Measurements from ENCODE around the gene RAPGEF1.
A peak's percentile ranks its signal among the peaks of the same experiment; 100 is the strongest.

The RAPGEF1 gene

DNA sequence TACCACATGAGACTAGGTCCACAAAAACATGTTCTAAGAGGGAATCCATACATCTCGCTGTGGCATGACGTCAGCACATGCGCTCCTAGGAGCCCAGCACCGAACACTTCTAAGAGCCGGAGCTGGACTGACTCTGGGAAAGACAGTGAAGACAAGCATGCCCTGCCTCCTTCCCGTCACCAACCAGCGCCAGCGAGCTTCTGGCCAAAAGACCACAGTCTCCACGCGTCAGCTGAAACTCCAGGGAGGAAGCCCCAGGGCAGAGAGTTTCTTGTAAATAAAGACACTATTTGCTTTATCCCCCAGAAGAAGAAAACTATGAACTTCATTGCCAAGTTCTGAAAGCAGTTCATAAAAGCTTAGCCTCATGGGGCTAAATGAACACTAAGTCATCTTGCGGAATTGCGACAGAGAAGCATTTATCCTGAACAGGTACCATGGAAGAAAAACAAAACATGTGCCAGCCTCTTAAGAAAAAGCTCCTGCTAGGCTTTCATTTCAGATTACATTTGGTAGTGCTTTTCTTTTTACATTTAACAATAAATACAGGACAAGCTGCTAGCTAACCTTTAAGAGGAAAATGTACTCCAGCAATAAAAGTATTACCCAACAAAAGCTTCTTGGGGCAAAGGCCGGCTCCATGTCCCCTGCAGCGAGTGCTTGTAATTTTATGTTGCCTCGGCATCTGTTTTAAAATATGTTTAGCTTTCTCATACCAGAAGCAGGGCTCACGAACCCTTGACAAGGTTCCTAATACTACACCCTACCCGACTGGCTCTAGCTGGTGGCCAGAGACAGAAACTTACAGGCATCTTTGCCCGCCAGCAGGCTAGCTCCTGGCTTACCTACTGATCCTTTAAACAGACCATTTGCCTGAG lies 98.0 kb downstream of the RAPGEF1 start:
- no peak for DNase-seq (ENCODE audit: low spot score)

DNA sequence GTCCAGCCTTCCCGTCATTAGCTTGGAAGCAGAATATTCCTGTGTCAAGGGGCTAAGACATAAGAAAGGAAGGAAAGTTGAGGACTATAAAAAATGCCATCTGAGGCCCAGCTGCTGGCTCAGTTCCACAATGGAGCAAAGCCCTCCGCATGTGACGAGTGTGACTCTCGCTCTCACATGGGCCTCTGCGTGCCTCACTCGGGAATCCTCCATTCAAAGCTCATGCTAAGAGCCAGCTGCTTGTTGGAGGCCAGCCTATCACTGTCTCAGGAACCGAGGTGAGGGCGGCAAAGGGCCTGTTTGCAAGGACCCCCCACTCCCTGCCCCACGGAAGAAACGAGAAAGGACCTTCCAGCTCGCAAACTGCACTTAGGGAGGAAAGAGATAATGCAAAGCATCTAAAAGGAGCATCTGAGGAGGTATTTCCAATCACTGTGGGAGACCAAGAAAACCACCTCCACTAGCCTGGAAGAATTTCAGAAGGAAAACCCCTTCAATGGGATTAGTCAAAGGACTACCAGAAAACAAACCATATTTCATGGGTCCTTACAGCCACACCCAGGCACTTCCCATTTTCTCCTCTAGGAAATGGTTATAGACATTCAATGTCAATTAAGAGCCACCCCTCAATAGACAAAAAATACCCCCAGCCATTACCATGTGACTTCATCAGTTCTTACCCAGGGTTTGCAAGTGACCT lies 99.3 kb downstream of the RAPGEF1 start:
- no peak for DNase-seq (ENCODE audit: low spot score)

DNA sequence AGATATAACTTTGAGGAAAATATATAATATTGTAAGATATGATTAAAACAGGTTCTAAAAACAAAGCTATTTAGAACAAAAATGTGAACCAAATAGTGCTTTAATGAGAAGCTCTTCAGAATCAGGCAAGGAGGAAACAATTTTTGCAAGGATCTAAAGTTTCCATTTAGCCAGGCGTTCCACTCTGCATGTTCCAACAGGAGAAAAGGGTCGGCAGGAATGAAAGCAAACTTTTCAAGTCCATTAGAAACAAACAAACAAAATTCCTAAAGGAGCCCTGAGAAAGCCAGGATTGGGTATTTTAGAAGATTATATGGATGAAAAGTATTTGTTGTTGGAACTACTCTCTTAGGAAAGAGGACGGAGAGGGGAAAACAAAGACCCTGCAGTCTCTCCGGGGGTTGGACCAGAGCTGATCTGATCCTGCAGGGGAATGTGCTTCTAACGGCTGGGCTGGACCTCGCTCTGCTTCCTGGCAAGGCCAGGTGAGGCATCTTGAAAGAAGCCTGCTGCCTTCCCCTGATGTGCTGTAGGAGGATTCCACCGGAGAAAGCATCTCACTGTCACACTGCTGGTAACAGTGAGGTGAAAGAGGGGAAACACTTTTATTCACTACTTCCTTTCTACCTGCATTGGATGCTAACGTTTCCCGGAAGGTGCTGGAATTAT lies 100.0 kb downstream of the RAPGEF1 start:
- DNase-seq (ENCODE audit: low spot score): no peak

GRCh38 chr9:131636593-131636992 lies 103.3 kb downstream of the RAPGEF1 start:
- DNase-seq (ENCODE audit: low spot score): peak; percentile 15

DNA sequence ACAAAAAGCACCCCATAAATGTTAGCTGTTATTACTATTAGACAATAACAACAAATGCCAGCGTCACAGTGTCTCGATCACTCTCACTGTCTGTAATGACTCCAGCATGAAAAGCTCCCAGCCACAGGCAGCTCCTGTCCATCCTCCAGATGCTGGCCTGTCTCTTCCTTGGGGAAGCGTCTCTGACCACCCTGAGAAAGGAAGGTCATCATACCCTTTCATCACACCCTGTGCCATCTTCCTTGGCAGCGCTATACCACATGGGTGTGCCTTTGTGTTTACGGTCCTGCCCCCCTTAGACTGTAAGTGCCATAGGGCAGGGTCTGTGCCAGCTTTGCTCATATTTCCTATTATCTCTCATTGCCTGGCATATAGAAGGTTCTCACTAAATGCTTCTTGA lies 104.0 kb downstream of the RAPGEF1 start:
- peak; percentile 16 for DNase-seq (ENCODE audit: low spot score)

- no peak for DNase-seq (ENCODE audit: low spot score)
These were observed 104.6 kb downstream of the RAPGEF1 start for GRCh38 chr9:131635285-131635684.

GRCh38 chr9:131633491-131634031 lies 106.3 kb downstream of the RAPGEF1 start:
- DNase-seq (ENCODE audit: low spot score): no peak

DNA sequence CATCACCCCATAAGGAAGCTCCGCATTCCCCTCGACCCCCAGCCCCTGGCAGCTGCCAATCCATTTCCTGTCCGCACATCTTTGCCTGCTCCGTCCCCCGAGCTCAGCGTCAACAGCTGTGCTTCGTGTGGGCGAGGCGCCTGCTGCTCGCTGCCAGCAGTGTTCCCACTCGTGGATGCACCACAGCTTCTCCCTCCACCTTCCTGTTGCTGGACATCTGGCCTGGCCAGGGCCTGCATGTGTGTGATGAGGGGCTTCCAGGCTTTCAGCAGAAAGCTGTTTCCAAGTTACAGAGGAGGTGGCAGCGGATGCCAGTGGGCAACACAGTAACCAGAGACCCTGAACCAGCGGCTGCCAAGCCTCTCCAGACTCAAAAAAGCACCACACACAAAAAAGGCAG lies 108.6 kb downstream of the RAPGEF1 start:
- DNase-seq (ENCODE audit: low spot score): no peak

DNA sequence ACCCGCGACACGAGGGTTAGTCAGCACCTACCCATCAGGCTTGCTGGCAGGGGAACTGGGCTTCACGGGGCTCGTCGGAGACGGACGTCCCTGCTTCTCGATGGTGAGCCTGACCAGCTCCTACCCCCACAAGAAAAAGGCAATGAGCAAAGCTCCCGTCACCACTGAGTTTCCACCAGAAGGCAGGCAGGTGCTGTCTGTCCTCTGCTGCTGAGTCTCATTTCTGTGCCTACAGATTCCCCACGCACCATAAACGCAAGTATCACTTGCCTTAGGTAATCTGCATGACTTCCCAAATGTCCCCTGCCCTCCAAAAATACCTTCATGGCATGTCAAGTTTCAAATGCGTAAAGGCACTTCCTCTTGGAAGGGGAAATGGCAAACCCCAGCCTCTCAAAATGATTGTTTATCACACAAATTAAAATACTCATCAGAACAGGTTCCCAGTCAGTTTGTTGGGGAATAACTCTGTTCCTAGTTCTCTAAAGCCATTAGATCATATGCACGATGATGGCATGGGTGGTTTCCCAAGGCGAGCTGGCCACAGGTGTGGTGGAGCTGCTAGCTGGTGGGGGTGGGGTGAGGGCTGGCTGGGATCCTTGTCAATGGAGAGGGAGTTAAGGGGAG lies 109.6 kb downstream of the RAPGEF1 start:
- no peak for DNase-seq (ENCODE audit: low spot score)

- no peak for DNase-seq (ENCODE audit: low spot score)
These were observed 110.1 kb downstream of the RAPGEF1 start for GRCh38 chr9:131629825-131630204.

GRCh38 chr9:131629226-131629500 lies 110.7 kb downstream of the RAPGEF1 start:
- no peak for DNase-seq (ENCODE audit: low spot score)

DNA sequence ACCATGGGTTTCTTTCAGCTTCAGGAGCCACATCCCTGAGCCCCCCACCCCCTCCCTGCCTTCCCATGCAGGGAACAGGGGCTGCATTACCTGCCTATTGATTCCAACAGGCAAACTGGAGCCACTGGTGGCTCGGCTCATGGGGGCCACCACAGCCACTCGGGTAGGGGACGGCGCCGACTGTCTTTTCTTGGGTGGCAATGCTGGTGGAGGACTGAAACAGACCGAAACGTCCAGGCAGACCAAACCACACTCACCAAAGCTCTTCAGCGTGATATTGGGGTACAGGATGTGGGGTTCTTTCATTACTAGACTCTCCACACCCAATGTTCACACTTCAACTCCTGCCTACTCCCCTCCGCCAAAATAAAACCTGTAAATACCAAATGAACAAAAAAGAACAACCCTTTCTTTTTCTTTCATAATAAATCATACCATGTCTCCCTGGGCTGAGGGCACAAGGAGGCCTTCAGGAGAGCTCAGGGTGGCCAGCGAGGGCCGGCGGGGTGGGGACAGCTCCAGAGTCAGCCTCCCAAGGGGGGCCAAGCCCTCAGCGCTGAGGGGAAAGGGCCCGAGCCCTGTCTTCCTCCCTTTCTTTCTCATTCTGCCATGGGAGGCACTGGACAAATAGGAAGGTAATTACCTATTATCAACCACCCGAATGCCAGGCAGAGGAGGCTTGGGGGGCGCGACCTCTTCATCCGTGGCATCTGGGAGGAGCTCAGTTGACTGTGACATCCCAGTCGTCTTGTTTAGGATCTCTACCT lies 111.2 kb downstream of the RAPGEF1 start:
- DNase-seq (ENCODE audit: low spot score): no peak

- DNase-seq (ENCODE audit: low spot score): no peak
These were observed 112.0 kb downstream of the RAPGEF1 start for GRCh38 chr9:131627648-131628458.

DNA sequence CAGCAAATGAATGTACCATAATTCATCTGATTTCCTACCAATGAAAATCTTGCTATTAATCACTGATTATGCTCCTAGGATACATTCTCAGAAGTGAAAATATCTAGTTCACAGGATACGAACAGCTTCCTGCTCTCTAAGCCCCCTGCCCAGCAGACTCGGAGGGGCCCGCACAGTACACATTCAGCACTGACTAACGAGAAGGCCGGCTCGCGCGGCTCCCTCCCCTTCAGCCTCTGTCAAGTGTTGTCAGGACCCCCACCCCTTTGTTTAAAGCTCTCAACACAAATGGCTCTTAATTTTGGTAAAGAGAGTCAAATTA lies 112.6 kb downstream of the RAPGEF1 start:
- no peak for DNase-seq (ENCODE audit: low spot score)

DNA sequence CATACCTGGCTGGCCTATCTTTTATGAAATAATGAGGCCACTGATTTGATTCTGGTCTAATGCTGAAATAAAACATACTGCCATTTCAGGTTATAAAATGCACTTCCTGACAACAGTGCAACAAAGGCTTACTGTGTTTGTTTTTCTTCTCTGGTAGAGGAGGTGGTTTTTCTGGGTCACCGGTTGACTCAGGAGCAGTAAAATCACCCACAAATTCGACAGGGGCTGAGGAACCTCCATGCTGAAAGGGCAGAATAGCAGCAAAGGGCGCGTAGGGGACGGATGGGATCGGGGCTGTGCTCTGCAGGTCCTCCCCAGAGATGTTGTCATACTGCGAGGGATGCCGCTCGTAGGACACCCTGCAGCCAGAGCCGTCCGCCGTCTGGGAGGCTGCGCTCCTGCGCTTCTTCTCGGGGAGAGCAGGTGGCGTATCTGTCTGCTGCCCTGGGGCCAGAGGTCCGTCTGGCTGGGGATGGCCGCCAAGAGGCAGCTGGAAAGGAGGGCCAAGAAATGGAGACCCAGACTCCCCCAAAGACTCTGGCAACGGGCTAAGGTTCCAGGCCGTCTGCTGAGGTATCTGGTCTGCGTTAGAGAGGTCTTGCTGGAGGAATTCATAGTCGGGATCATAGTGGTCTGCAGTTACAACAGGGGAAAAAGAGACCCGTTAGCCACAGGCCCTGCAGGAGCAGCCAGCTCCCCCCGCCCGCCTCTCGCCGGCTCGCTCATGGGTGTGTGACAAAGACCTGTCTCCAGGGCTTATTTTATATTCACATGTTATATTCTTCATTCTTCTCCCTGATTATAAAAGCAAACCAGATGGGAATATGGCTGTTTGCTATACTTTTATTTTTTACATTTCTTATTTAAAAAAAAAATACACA lies 113.8 kb downstream of the RAPGEF1 start:
- no peak for DNase-seq (ENCODE audit: low spot score)

- DNase-seq (ENCODE audit: low spot score): no peak
These were observed 114.4 kb downstream of the RAPGEF1 start for GRCh38 chr9:131625508-131625787.

GRCh38 chr9:131624636-131625507 lies 115.0 kb downstream of the RAPGEF1 start:
- no peak for DNase-seq (ENCODE audit: low spot score)

DNA sequence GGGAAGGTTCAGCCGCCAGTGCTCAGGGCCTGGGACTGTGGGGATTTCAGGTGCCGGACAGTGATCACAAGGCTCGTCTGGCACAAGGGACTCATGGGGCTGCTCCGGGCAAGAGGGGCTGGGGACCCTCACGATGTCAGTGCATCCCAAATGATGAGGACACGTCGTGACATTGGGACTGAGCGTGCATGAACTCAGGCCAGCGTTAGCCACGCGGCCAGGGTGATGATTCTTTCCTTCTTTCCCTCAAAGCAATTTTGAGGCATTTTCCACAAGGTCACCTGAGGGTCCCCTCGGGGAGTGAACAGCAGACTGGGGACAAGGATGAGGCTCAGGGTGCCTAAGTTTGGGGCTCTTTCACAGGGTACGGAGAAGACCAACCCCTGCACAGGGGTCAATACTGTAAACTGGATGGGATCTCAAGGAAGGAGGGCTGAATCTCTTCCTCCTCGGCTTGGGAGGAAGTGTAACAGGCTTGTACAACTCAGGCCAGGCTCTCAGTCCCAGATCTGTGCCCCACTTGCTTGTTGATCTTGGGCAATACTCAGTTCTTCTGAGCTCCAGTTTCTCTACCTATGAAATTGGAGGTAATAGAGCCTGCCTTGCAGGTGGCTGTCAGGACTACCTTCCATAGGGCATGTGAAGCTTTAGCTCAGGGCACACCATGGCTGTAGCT lies 116.1 kb downstream of the RAPGEF1 start:
- DNase-seq (ENCODE audit: low spot score): no peak

DNA sequence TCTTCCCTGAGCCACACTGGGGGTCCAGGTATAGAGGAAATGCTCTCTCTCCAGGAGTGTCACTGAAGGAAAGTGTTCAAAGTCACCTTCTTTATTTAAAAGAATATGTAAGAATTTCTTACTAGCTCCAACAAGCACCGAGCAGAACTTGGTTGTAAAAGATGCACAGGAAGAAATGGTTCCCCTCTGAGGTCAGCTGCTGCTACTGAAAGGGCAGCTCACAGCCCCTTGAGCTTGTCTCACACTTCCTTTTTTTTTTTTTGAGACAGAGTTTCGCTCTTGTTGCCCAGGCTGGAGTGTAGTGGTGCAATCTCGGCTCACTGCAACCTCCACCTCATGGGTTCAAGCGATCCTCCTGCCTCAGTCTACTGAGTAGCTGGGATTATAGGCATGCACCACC lies 117.4 kb downstream of the RAPGEF1 start:
- DNase-seq (ENCODE audit: low spot score): no peak

Measured in hematopoietic multipotent progenitor cell treated with erythropoietin and hydrocortisone succinate and interleukin-3 and kit ligand, for 15 days (in vitro differentiated cells).